Measurements from ENCODE around the gene SLC4A1.

The SLC4A1 gene

GRCh38 chr17:44277976-44278375 is 10.0 kb upstream of the SLC4A1 start:
- no peak for DNase-seq (ENCODE audit: low spot score)
- TF ChIP-seq CTCF (IDR thresholded peaks at IDR 0.05), result no peak
- Histone ChIP-seq H3K27ac (no peak overlapping the region), H3K4me3 (no peak overlapping the region)

GRCh38 chr17:44273607-44274006 is 5.7 kb upstream of the SLC4A1 start:
- no peak for TF ChIP-seq CTCF (IDR thresholded peaks at IDR 0.05)
- Histone ChIP-seq H3K4me3 (no peak overlapping the region), H3K27ac (no peak overlapping the region)
- no peak for DNase-seq (ENCODE audit: low spot score)

GRCh38 chr17:44272954-44273353 is 5.0 kb upstream of the SLC4A1 start:
- Histone ChIP-seq H3K4me3 (no peak overlapping the region), H3K27ac (no peak overlapping the region)
- TF ChIP-seq CTCF (IDR thresholded peaks at IDR 0.05), result no peak
- no peak for DNase-seq (ENCODE audit: low spot score)

GRCh38 chr17:44272321-44272951 is 4.5 kb upstream of the SLC4A1 start:
- Histone ChIP-seq H3K27ac (no peak overlapping the region), H3K4me3 (no peak overlapping the region)
- no peak for DNase-seq (ENCODE audit: low spot score)
- TF ChIP-seq CTCF (IDR thresholded peaks at IDR 0.05), result no peak

- H3K27ac ChIP-seq, result no peak overlapping the region
- no peak overlapping the region for H3K4me3 ChIP-seq
- no peak for TF ChIP-seq CTCF (IDR thresholded peaks at IDR 0.05)
- no peak for DNase-seq (ENCODE audit: low spot score)
Observed at GRCh38 chr17:44269535-44270240, 1.8 kb upstream of the SLC4A1 start.

- Histone ChIP-seq H3K27ac (no peak overlapping the region), H3K4me3 (no peak overlapping the region)
- DNase-seq (ENCODE audit: low spot score), result no peak
- TF ChIP-seq CTCF (IDR thresholded peaks at IDR 0.05), result no peak
Observed at GRCh38 chr17:44268709-44269534, 987 bp upstream of the SLC4A1 start.
